H1 (cell line): ENCODE measurements around the gene TBC1D20. TPM values are rescaled to one million over a fixed set of nuclear protein-coding genes. Genes with fewer than 3 reads are reported as not detected.

Experiments
- CTCF ChIA-PET: fragments of 300-600 bp; sonication (Branson Sonifier 250); formaldehyde crosslinking; loops from one replicate; lab custom pipeline; 2021; ENCODE audit not compliant: partially characterized antibody; lab: Charles Lee
- POLR2A ChIA-PET: fragments of 300-600 bp; sonication (Branson Sonifier 250); formaldehyde crosslinking; loops from one replicate; lab custom pipeline; 2021; ENCODE audit warnings: inconsistent platforms; ENCODE audit not compliant: partially characterized antibody; lab: Charles Lee
- DNase-seq, 2 experiments: peaks; one replicate each; pipeline versions ENCODE4 v3.0.0 to v3.0.0-alpha.2; 2010 to 2022; ENCODE audit warnings: low spot score in 2 of 2, low read depth in 1 of 2, mixed read lengths in 1 of 2
- FAIRE-seq: peaks from 2 replicates; lab custom pipeline; 2011; peaks lifted over from hg19 to GRCh38; lab: Jason Lieb, UNC
- H2AFZ ChIP-seq: 2 replicates; pipeline ENCODE4 v1.8.1; 2012; ENCODE audit warnings: low read length, inconsistent platforms
- H2AK5ac ChIP-seq: 2 replicates; pipeline ENCODE4 v1.6.1; 2013; ENCODE audit warnings: low read depth, low read length
- H2BK120ac ChIP-seq: replicated peaks from 2 replicates; pipeline ENCODE3; 2013; ENCODE audit warnings: low read depth, low read length, inconsistent platforms
- H2BK12ac ChIP-seq: 2 replicates; pipeline ENCODE4 v1.6.1; 2013; ENCODE audit warnings: low read depth, low read length
- H2BK15ac ChIP-seq: 2 replicates; pipeline ENCODE4 v1.6.1; 2013; ENCODE audit warnings: low read length
- H2BK20ac ChIP-seq: 2 replicates; pipeline ENCODE4 v1.6.1; 2013; ENCODE audit warnings: low read length
- H2BK5ac ChIP-seq: 2 replicates; pipeline ENCODE4 v1.6.1; 2013; ENCODE audit warnings: low read depth, low read length
- H3K14ac ChIP-seq: 2 replicates; pipeline ENCODE4 v1.6.1; 2013; ENCODE audit warnings: inconsistent platforms; ENCODE audit not compliant: insufficient read length
- H3K18ac ChIP-seq: 2 replicates; pipeline ENCODE4 v1.6.1; 2013; ENCODE audit warnings: low read length; ENCODE audit errors: extremely low read depth
- H3K23ac ChIP-seq: 2 replicates; pipeline ENCODE4 v1.6.1; 2013; ENCODE audit warnings: inconsistent platforms; ENCODE audit not compliant: insufficient read length
- H3K23me2 ChIP-seq: 2 replicates; pipeline ENCODE4 v1.6.1; 2013; ENCODE audit warnings: low read depth, low read length
- H3K27ac ChIP-seq: 2 replicates; pipeline ENCODE4 v1.6.1; 2011; ENCODE audit warnings: low read depth, low read length, inconsistent platforms
- H3K27me3 ChIP-seq, 4 experiments: replicated peaks in 1 of 4; 1 replicate in 1 of 4; 2 replicates in 3 of 4; pipeline versions ENCODE4 v1.6.1 to v1.8.1; 2011 to 2013; ENCODE audit warnings: low read length in 3 of 4, mild to moderate bottlenecking in 3 of 4, inconsistent platforms in 2 of 4, mixed read lengths in 2 of 4, moderate library complexity in 1 of 4; ENCODE audit not compliant: control insufficient read depth in 3 of 4, insufficient read depth in 3 of 4; ENCODE audit errors: extremely low read depth in 1 of 4
- H3K36me3 ChIP-seq, 4 experiments: 2 replicates each; pipeline versions ENCODE4 v1.6.1 to v1.8.1; 2011 to 2013; ENCODE audit warnings: mild to moderate bottlenecking in 4 of 4, low read length in 3 of 4, moderate library complexity in 2 of 4, control low read depth in 1 of 4, inconsistent platforms in 1 of 4; ENCODE audit not compliant: insufficient read depth in 4 of 4, control insufficient read depth in 2 of 4
- H3K4ac ChIP-seq: replicated peaks from 2 replicates; pipeline ENCODE3; 2013; ENCODE audit warnings: low read length, low read depth, mixed read lengths, inconsistent platforms; ENCODE audit not compliant: insufficient read length
- H3K4me1 ChIP-seq, 4 experiments: replicated peaks in 1 of 4; 1 replicate in 1 of 4; 2 replicates in 3 of 4; pipeline versions ENCODE4 v1.6.1 to v1.8.1; 2011 to 2013; ENCODE audit warnings: low read length in 3 of 4, inconsistent platforms in 2 of 4, mixed read lengths in 1 of 4; ENCODE audit not compliant: insufficient read depth in 4 of 4, control insufficient read depth in 3 of 4
- H3K4me2 ChIP-seq, 2 experiments: 2 replicates each; pipeline versions ENCODE4 v1.6.1 to v1.8.1; 2011 to 2013; ENCODE audit warnings: low read depth in 2 of 2, low read length in 2 of 2, control low read depth in 1 of 2, inconsistent platforms in 1 of 2, mild to moderate bottlenecking in 1 of 2; ENCODE audit not compliant: insufficient read depth in 1 of 2
- H3K4me3 ChIP-seq, 4 experiments: fragments of 200-600, 300-600 bp in 1 of 4; sonication (generic), shearing (Covaris generic), sonication (Bioruptor Twin) in 1 of 4; 2 replicates each; pipeline versions ENCODE4 v1.5.1 to v1.8.1; 2011 to 2016; ENCODE audit warnings: low read length in 4 of 4, low read depth in 3 of 4, control low read depth in 2 of 4, inconsistent platforms in 2 of 4, mild to moderate bottlenecking in 2 of 4, mixed read lengths in 1 of 4, moderate library complexity in 1 of 4; ENCODE audit not compliant: insufficient read depth in 2 of 4; ENCODE audit errors: extremely low read depth in 1 of 4
- H3K56ac ChIP-seq: replicated peaks from 2 replicates; pipeline ENCODE3; 2013; ENCODE audit warnings: low read depth, mild to moderate bottlenecking, mixed read lengths, low read length, inconsistent platforms; ENCODE audit not compliant: insufficient read length
- H3K79me1 ChIP-seq: 2 replicates; pipeline ENCODE4 v1.6.1; 2013; ENCODE audit warnings: low read depth, low read length, control low read depth
- H3K79me2 ChIP-seq, 2 experiments: 2 replicates each; pipeline versions ENCODE4 v1.6.1 to v1.8.1; 2012 to 2013; ENCODE audit warnings: low read length in 2 of 2, mild to moderate bottlenecking in 2 of 2, inconsistent platforms in 1 of 2; ENCODE audit not compliant: insufficient read depth in 2 of 2, control insufficient read depth in 1 of 2
- H3K9ac ChIP-seq, 4 experiments: replicated peaks in 1 of 4; 1 replicate in 1 of 4; 2 replicates in 3 of 4; pipeline versions ENCODE4 v1.6.1 to v1.8.1; 2011 to 2013; ENCODE audit warnings: low read depth in 3 of 4, low read length in 3 of 4, control low read depth in 2 of 4, mild to moderate bottlenecking in 2 of 4, moderate library complexity in 2 of 4, inconsistent platforms in 1 of 4; ENCODE audit errors: extremely low read depth in 1 of 4
- H3K9me3 ChIP-seq, 2 experiments: 2 replicates each; pipeline versions ENCODE4 v1.6.1 to v1.8.1; 2012 to 2013; ENCODE audit warnings: mild to moderate bottlenecking in 2 of 2, moderate library complexity in 2 of 2, control low read depth in 1 of 2, inconsistent platforms in 1 of 2, low read depth in 1 of 2, low read length in 1 of 2, mixed read lengths in 1 of 2; ENCODE audit not compliant: insufficient read depth in 2 of 2
- H4K20me1 ChIP-seq, 2 experiments: replicated peaks in 1 of 2; 2 replicates each; pipeline versions ENCODE3 to v1.8.1; 2011 to 2013; ENCODE audit warnings: inconsistent platforms in 2 of 2, low read length in 2 of 2, mild to moderate bottlenecking in 1 of 2; ENCODE audit not compliant: insufficient read depth in 2 of 2, control insufficient read depth in 1 of 2
- H4K5ac ChIP-seq: 2 replicates; pipeline ENCODE4 v1.6.1; 2013; ENCODE audit warnings: low read length, low read depth, mixed read lengths, inconsistent platforms; ENCODE audit not compliant: insufficient read length
- H4K8ac ChIP-seq: 2 replicates; pipeline ENCODE4 v1.8.0; 2013; ENCODE audit warnings: mild to moderate bottlenecking, moderate library complexity, low read length, inconsistent platforms; ENCODE audit not compliant: insufficient read depth; ENCODE audit errors: extremely low read depth
- H4K91ac ChIP-seq: replicated peaks from 2 replicates; pipeline ENCODE3; 2013; ENCODE audit warnings: low read length, mixed read lengths, inconsistent platforms; ENCODE audit not compliant: insufficient read length
- CBX5 ChIP-seq: fragments of 300-800, 300-1000 bp; sonication (generic); IDR thresholded peaks from 2 replicates; pipeline ENCODE4 v1.7.1; 2016; ENCODE audit warnings: antibody characterized with exemption, low read length, low read depth
- CTBP2 ChIP-seq: IDR thresholded peaks from 2 replicates; pipeline ENCODE4 v1.7.0; 2011; ENCODE audit warnings: borderline replicate concordance, mild to moderate bottlenecking, moderate library complexity, mixed read lengths, low read length; ENCODE audit not compliant: insufficient read depth, insufficient read length
- FOSL1 ChIP-seq: IDR thresholded peaks from 2 replicates; pipeline ENCODE4 v1.6.1; 2011; ENCODE audit warnings: mild to moderate bottlenecking, low read depth, low read length, moderate library complexity; ENCODE audit not compliant: insufficient read depth
- GABPA ChIP-seq: IDR thresholded peaks from 2 replicates; pipeline ENCODE4 v1.6.1; 2011; ENCODE audit warnings: mild to moderate bottlenecking, low read length, moderate library complexity, borderline replicate concordance; ENCODE audit not compliant: insufficient read depth
- GTF2F1 ChIP-seq: IDR thresholded peaks from 2 replicates; pipeline ENCODE4 v1.6.1; 2012; ENCODE audit warnings: low read depth, low read length, improper control_type of control experiment, borderline replicate concordance
- SAP30 ChIP-seq: fragments of 300-600 bp; sonication (generic); IDR thresholded peaks from 2 replicates; pipeline ENCODE4 v1.7.1; 2012; ENCODE audit warnings: low read length, moderate library complexity, mild to moderate bottlenecking, inconsistent platforms; ENCODE audit not compliant: insufficient read depth, insufficient replicate concordance
- SP4 ChIP-seq: IDR thresholded peaks from 2 replicates; pipeline ENCODE4 v1.6.1; 2012; ENCODE audit warnings: low read length, inconsistent platforms
- SRF ChIP-seq: IDR thresholded peaks from 2 replicates; pipeline ENCODE4 v1.6.1; 2011; ENCODE audit warnings: mild to moderate bottlenecking, low read depth, low read length, moderate library complexity
- SUZ12 ChIP-seq: fragments of 200-600 bp; sonication (generic); IDR thresholded peaks from 2 replicates; pipeline ENCODE4 v1.6.1; 2012; ENCODE audit warnings: mild to moderate bottlenecking, inconsistent platforms, low read length, moderate library complexity, mixed read lengths
- TBP ChIP-seq: IDR thresholded peaks from 2 replicates; pipeline ENCODE4 v1.6.1; 2011; ENCODE audit warnings: low read depth, low read length, improper control_type of control experiment
- WGBS, 2 experiments: shearing (Covaris generic) in 1 of 2; methylation state at CpG; one replicate each; pipeline versions ENCODE4 v1.1.6 to v1.1.7; 2013 to 2015; ENCODE audit warnings: low lambda C conversion rate in 2 of 2, mixed read lengths in 2 of 2, inconsistent platforms in 1 of 2, low coverage in 1 of 2, missing lambda C conversion rate in 1 of 2; ENCODE audit not compliant: insufficient replicate concordance in 2 of 2, insufficient coverage in 1 of 2, insufficient read length in 1 of 2; ENCODE audit errors: extremely low coverage in 1 of 2, missing lambda C conversion rate in 1 of 2; 5-methylcytosine and 5-hydroxymethylcytosine counted together
- polyA plus RNA-seq, 7 experiments: library from polyadenylated mRNA; depleted of rRNA in 3 of 7; stranded (reverse) in 5 of 7; unstranded in 2 of 7; fragments of >200 nt in 5 of 7; fragments of 200-250 nt in 2 of 7; gene quantifications; 1 replicate in 5 of 7; 2 replicates in 1 of 7; 4 replicates in 1 of 7; pipeline versions ENCODE4 v1.2.1 to v1.2.3, GENCODE V29; 2011 to 2013; ENCODE audit warnings: missing spikeins in 2 of 7, mixed read lengths in 2 of 7
- total RNA-seq: library from RNA; stranded (reverse); fragmentation: NEBNext Ultra II Directional; extraction: Animal tissue kit (Norgen Biotek cat#: 25700); gene quantifications from 2 replicates; pipeline ENCODE4 v1.2.1, GENCODE V29; 2021
- TF ChIP-seq, protein P1 (sequence below): IDR thresholded peaks from 2 replicates; pipeline ENCODE4 v1.6.1; 2012; ENCODE audit warnings: low read length, inconsistent platforms

The TBC1D20 gene
- total and polyA plus RNA-seq, 2 of the 8 experiments (the other 6 are each of a cell fraction or from before 2014, with no cell fraction given) = 14.5 to 17.1 TPM

- Histone ChIP-seq H3K4me2 (no peak overlapping the region), H3K4ac (no peak overlapping the region), H4K5ac (no peak overlapping the region), H3K56ac (no peak overlapping the region), H3K4me3 (no peak overlapping the region), H3K27ac (no peak overlapping the region), H2AFZ (no peak overlapping the region), H2AK5ac (no peak overlapping the region), H3K23ac (no peak overlapping the region), H3K9me3 (no peaks in the 10 kb centered on the region), H3K27me3 (no peaks in the 10 kb centered on the region), H4K20me1 (peaks cover 3% of the 10 kb centered on the region in 2 experiments), H3K79me2 (no peaks in the 10 kb centered on the region), H2BK120ac (no peak overlapping the region), H3K23me2 (no peaks in the 10 kb centered on the region), H2BK20ac (no peak overlapping the region), H2BK12ac (no peak overlapping the region), H3K9ac (no peak overlapping the region), H4K91ac (no peak overlapping the region), H3K14ac (no peak overlapping the region), H3K18ac (no peak overlapping the region), H3K4me1 (no peaks in the 10 kb centered on the region), H4K8ac (no peak overlapping the region), H2BK5ac (no peak overlapping the region), H2BK15ac (no peak overlapping the region), H3K79me1 (no peaks in the 10 kb centered on the region), H3K36me3 (peaks cover 43 to 94% (median 83%) of the 10 kb centered on the region in 4 experiments)
- 95% methylated on average over 4 of the region's 4 CpGs; no CpG with 5 or more reads in 1 of the 2 experiments for WGBS, 2 experiments
- CTCF ChIA-PET = interaction anchor here (0.6 to 1.8 kb wide), 5 partner anchors 9 to 273 kb away, joined by 4 to 5 read pairs (median 5); no protein-coding TSS in a partner anchor
- DNase-seq (no peak), FAIRE-seq (no peak)
- POLR2A ChIA-PET = interaction anchor here (0.8 kb wide), 1 partner anchor 9 kb away, joined by 3 read pairs; no protein-coding TSS in a partner anchor
- no peak for TF ChIP-seq SRF
- TF ChIP-seq CTBP2 = no peak
- no peak for TF ChIP-seq SUZ12
- TF ChIP-seq CBX5 = no peak
- TF ChIP-seq FOSL1 = no peak
- TF ChIP-seq GTF2F1 = no peak
- no peak for TF ChIP-seq GABPA
- TF ChIP-seq TBP = no peak
- TF ChIP-seq SAP30 = no peak
- TF ChIP-seq SP4 = no peak
- TF ChIP-seq, protein P1, sequence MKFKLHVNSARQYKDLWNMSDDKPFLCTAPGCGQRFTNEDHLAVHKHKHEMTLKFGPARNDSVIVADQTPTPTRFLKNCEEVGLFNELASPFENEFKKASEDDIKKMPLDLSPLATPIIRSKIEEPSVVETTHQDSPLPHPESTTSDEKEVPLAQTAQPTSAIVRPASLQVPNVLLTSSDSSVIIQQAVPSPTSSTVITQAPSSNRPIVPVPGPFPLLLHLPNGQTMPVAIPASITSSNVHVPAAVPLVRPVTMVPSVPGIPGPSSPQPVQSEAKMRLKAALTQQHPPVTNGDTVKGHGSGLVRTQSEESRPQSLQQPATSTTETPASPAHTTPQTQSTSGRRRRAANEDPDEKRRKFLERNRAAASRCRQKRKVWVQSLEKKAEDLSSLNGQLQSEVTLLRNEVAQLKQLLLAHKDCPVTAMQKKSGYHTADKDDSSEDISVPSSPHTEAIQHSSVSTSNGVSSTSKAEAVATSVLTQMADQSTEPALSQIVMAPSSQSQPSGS = no peak
Measured at GRCh38 chr20:487655-488054, 25.3 kb upstream of the TBC1D20 start.
